ENCODE measurements around the gene PEX3.
A peak's percentile ranks its signal among the peaks of the same experiment; 100 is the strongest.

PEX3 gene

GRCh38 chr6:143535189-143535614, 84.6 kb downstream of the PEX3 start:
- Mint-ChIP-seq H3K9me3 (no peaks in the 10 kb centered on the region), H3K4me1 (peaks cover 4% of the 10 kb centered on the region), H3K4me3 (peak overlapping the region; percentile 29 to 87 (median 35)), H3K27ac (no peak overlapping the region), H3K36me3 (ENCODE audit: low read depth) (no peaks in the 10 kb centered on the region), H3K27me3 (ENCODE audit: low read depth) (peaks cover 42% of the 10 kb centered on the region)
- TF ChIP-seq, protein P1, sequence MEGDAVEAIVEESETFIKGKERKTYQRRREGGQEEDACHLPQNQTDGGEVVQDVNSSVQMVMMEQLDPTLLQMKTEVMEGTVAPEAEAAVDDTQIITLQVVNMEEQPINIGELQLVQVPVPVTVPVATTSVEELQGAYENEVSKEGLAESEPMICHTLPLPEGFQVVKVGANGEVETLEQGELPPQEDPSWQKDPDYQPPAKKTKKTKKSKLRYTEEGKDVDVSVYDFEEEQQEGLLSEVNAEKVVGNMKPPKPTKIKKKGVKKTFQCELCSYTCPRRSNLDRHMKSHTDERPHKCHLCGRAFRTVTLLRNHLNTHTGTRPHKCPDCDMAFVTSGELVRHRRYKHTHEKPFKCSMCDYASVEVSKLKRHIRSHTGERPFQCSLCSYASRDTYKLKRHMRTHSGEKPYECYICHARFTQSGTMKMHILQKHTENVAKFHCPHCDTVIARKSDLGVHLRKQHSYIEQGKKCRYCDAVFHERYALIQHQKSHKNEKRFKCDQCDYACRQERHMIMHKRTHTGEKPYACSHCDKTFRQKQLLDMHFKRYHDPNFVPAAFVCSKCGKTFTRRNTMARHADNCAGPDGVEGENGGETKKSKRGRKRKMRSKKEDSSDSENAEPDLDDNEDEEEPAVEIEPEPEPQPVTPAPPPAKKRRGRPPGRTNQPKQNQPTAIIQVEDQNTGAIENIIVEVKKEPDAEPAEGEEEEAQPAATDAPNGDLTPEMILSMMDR (IDR thresholded peaks at IDR 0.05; ENCODE audit: unreplicated experiment in 3 of 3) = no peak

GRCh38 chr6:143536461-143536865, 85.9 kb downstream of the PEX3 start:
- H3K4me3 Mint-ChIP-seq = peak overlapping the region; percentile 78 to 90 (median 87)
- TF ChIP-seq, protein P1 (IDR thresholded peaks at IDR 0.05; ENCODE audit: unreplicated experiment in 3 of 3) = no peak
- no peak overlapping the region for H3K27ac Mint-ChIP-seq
- H3K9me3 Mint-ChIP-seq = no peaks in the 10 kb centered on the region
- peaks cover 5% of the 10 kb centered on the region for H3K4me1 Mint-ChIP-seq
- peaks cover 43% of the 10 kb centered on the region for H3K27me3 Mint-ChIP-seq (ENCODE audit: low read depth)
- H3K36me3 Mint-ChIP-seq (ENCODE audit: low read depth) = no peaks in the 10 kb centered on the region

GRCh38 chr6:143536866-143537691, 86.5 kb downstream of the PEX3 start:
- Mint-ChIP-seq H3K4me1 (peaks cover 5% of the 10 kb centered on the region), H3K36me3 (ENCODE audit: low read depth) (no peaks in the 10 kb centered on the region), H3K9me3 (no peaks in the 10 kb centered on the region), H3K27me3 (ENCODE audit: low read depth) (peaks cover 43% of the 10 kb centered on the region), H3K27ac (no peak overlapping the region), H3K4me3 (peak overlapping the region; percentile 78 to 90 (median 81))
- TF ChIP-seq, protein P1 (IDR thresholded peaks at IDR 0.05; ENCODE audit: unreplicated experiment in 3 of 3) = peak; percentile 29 to 42 (median 39)

- Mint-ChIP-seq H3K36me3 (ENCODE audit: low read depth) (no peaks in the 10 kb centered on the region), H3K4me3 (peak overlapping the region; percentile 75 to 84 (median 77)), H3K27me3 (ENCODE audit: low read depth) (peaks cover 43% of the 10 kb centered on the region), H3K4me1 (peaks cover 5% of the 10 kb centered on the region), H3K27ac (no peak overlapping the region), H3K9me3 (no peaks in the 10 kb centered on the region)
- TF ChIP-seq, protein P1 (IDR thresholded peaks at IDR 0.05; ENCODE audit: unreplicated experiment in 3 of 3) = no peak
Observed at GRCh38 chr6:143538374-143538773, 87.8 kb downstream of the PEX3 start.

- peaks cover 43% of the 10 kb centered on the region for H3K27me3 Mint-ChIP-seq (ENCODE audit: low read depth)
- no peaks in the 10 kb centered on the region for H3K9me3 Mint-ChIP-seq
- peaks cover 5% of the 10 kb centered on the region for H3K4me1 Mint-ChIP-seq
- TF ChIP-seq, protein P1 (IDR thresholded peaks at IDR 0.05; ENCODE audit: unreplicated experiment in 3 of 3) = no peak
- H3K27ac Mint-ChIP-seq = no peak overlapping the region
- no peaks in the 10 kb centered on the region for H3K36me3 Mint-ChIP-seq (ENCODE audit: low read depth)
- no peak overlapping the region for H3K4me3 Mint-ChIP-seq
Observed at GRCh38 chr6:143539106-143539505, 88.5 kb downstream of the PEX3 start.

DNA sequence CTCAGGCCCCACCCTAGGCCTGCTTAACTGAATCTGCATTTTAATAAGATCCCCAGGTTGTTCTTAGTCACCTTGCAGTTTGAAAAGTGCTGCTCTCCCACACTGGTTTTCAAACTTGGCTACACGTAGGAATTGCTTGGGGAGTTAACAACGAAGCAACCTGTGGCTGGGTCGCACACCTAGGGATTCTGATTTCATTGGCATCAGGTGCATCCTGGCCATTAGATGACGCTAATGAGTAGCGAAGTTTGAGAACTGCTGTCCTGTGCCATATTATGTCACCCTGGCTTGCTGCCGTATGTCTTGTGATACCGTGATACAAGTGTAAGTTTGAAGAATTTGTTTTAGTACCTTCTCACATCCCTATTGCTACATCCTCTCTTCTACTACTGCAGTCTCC, 89.1 kb downstream of the PEX3 start:
- no peaks in the 10 kb centered on the region for H3K9me3 Mint-ChIP-seq
- TF ChIP-seq, protein P1 (IDR thresholded peaks at IDR 0.05; ENCODE audit: unreplicated experiment in 3 of 3) = no peak
- H3K36me3 Mint-ChIP-seq (ENCODE audit: low read depth) = no peaks in the 10 kb centered on the region
- H3K4me3 Mint-ChIP-seq = peak overlapping the region; percentile 9 to 55 (median 47)
- peaks cover 39% of the 10 kb centered on the region for H3K27me3 Mint-ChIP-seq (ENCODE audit: low read depth)
- peaks cover 5% of the 10 kb centered on the region for H3K4me1 Mint-ChIP-seq
- peak overlapping the region in 1 of 3 experiments; percentile 31 for H3K27ac Mint-ChIP-seq
